NCI-H2196 treated with DMSO at 0.1 percent for 48 hours (cell line): ENCODE results near the gene TUNAR.

Experiments
- DNase-seq: peaks from one replicate; lab custom pipeline; 2025; ENCODE audit not compliant: unreplicated experiment; lab: John Stamatoyannopoulos, UW

Gene TUNAR

DNA sequence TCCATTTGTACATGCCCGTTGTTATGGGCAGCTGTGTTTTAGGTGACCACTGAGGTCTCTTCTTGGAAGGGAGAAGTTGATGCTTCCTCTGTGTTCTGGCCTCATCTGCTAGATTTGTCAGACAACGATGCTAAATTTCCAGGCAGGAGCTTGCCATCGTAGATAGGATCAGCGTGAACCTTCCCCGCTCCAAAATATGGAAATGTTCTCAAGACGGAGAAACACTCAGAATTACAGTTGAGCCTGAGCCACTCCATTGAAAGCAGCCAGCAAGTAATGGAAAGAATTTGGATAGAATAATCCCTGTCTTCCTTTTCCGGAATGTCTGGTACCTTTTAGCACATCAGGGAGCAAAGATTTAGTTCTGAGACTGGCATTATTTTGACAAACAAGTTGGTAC, 34.8 kb downstream of the TUNAR start:
- no peak for DNase-seq

DNA sequence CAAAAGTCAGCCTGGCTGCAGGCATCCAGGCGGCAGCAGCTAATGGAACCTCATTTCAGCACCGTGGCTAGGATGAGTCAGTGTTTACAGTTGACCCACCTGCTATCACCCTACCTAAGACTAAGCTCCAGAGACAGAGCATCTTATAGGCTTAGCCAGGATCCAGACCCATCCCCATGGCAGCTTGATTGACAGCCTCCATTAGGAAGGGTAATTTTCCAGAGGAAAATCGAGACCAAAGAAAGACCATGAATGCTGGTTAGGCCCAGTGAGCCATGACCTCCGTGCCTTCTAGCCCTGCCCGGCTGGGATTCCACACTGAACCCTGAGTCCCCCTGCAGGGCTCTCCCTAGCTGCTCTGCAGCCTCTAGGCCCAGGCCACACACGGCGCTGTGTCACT, 38.7 kb downstream of the TUNAR start:
- DNase-seq, result no peak

DNA sequence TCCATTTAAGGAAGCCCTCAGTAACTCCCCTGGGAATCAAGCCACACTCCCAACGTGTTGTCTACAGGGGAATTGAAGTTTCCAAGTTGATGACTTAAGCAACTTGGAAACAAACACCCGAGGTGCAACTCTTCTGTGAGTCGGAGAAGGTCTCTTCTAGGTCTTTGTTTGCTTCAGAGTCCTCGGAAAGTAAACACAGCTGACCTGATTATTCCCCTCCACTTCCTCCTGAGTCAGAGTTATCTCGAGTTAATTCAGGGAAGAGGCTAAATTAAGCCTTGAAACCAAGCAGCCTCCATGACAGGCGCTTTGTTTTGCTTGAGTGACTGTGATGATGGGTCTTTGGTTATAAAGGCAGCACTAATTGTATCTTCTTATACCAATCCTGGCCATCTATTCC, 41.8 kb downstream of the TUNAR start:
- DNase-seq, result peak; percentile 1

DNA sequence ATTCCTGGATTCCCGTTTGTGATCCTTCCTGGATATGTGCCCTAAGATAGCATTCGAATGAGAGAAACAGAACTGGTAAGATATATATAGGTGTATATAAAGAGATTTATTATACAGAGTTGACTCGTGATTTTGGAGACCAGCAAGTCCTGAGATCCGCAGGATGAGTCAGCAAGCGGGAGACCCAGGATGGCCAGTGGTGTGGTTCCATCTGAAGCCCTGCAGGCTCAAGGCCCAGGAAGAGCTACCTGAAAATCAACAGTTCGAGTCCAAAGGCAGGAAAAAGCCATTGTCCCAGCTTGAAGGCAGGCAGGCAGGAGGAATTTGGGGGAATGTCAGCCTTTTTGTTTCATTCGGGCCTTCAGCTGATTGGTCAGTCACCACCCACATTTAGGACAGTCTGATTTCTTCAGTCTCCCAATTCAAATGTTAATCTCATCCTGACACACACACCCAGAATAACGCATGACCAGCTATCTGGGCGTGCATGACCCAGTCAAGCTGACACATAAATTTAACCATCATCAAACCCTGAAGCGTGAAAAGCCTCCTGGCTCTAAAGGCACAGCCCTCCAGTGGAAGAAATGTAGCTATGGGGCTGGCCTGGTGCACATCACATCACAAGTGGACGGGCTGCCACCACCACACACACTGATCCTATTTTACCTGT, 44.3 kb downstream of the TUNAR start:
- DNase-seq, result no peak

DNA sequence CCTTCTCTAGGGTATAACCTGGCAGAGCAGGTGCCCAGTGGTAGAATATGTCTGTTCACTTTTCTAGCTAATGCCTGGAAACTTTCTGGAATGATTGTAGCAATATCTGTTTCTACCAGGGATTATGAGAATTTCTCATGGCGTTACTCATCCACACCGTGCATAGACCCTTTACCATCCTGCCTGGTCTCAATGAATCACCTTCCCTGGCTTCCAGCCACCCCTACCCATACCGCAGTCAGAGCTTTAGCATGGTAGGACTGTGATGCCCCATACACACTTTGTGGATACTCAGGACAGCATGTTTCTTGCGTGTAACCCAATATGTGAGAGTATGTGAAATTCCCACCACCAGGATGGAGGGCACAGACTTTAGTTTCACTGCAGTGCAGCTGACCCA, 45.4 kb downstream of the TUNAR start:
- DNase-seq, result no peak

DNA sequence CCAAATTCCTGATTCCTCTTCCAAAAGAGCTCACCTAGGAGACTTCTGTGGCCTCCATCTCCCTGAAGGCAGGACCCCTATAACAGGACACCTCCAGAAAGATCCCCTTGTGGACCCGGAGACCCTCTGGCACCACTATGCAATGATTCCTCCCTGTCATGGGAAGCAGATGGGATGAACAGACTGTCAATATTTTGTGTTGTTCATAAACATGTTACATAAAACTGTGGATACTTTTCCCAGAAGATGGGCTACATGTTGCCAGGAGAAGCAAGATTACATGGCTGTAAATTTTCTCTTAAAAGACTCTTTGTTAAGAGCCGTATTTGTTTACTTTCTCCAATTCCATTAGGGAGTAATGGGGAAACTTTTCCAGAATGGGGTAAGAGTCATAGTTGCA, 52.1 kb downstream of the TUNAR start:
- no peak for DNase-seq

DNA sequence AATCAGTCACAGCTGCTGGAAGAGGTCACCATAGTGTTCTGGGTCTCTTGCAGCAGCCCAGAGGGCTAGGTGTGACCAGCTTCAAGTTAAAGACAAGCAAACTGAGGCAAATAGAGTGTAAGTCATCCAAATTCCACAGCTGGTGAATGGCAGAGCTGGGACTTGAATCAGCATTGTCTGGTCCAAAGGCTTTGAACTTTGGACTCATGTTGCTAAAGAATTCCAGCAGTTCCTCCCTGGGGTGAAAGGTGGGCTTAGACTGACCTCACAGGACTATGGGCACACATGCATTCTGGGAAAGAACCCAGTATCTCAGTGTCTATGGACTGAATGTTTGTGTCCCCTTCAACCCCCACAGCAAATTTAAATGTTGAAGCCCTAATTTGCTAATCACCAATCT, 54.8 kb downstream of the TUNAR start:
- no peak for DNase-seq

DNA sequence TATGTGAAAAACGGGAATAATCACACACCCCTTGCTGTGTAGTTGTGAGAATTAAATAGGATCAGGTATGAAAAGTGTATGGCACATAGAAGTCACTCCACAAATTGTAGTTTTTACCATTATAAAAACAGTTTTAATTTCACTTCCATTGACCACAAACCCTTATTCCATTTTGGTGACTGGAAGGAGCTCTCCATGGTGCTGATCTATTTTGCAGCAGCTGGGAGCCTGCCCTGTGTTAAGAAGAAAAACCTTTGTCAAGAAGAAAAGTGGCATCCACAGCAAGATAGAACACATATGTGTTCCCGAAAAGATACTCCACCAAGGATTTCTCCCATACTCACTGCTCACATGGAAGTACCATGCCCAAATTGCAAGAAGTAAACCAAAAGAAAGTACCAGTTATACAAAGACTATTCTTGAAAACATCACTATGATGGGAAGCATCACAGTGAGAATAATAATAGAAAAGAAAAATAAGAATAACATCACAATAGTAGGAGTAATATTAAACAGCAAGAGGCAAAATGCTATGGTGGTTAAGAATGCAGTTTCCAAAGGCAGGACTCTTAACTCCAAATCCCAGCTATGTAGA, 58.7 kb downstream of the TUNAR start:
- no peak for DNase-seq

DNA sequence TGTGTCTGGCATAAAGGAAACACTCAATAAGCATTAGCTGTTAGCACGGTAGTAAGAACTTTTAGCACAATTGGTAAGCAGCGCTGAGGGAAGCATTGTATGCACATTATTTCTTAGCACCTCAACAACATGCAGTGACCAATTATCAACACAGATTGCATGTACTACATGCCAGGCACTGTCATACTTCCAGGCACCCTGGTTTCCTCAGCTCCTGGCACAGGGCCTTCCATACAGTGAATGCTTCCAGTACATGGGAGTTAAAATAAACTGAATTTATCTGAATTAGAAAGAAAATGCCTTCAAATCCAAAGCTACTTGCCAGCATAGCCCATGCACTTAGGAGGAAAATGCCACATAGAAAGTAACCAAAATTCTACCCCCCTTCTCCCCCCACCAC, 59.4 kb downstream of the TUNAR start:
- no peak for DNase-seq

DNA sequence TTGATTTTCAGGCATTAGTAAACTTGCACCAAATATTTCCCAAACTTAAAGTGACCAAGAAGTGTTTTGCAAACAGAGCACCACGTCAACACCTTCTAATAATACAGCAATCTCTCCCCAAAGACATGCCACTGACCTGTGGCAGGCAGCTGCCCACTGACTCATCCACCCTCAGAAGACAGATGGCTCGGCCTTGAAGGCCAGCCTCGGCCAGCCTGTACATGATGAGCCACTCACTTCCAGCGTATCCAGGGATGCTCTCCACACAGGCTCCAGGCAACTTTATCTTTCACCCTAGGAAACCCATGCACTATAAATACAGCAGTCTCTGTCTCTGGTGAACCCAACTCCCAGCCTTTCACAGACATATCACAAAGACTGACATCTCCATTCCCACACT, 62.7 kb downstream of the TUNAR start:
- no peak for DNase-seq

DNA sequence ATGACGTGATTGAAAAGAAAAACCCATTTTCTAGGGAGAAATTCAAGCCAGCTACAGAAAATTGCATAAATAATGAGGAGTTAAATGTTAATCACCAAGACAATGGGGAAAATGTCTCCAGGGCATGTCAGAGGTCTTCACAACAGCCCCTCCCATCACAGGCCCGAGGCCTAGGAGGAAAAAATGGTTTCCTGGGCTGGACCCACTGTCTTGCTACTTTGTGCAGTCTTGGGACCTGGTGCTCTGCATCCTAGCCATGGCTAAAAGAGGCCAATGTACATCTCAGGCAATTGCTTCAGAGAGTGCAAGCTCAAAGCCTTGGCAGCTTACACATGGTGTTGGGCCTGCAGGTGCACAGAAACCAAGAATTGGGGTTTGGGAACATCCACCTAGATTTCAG, 65.3 kb downstream of the TUNAR start:
- no peak for DNase-seq

DNA sequence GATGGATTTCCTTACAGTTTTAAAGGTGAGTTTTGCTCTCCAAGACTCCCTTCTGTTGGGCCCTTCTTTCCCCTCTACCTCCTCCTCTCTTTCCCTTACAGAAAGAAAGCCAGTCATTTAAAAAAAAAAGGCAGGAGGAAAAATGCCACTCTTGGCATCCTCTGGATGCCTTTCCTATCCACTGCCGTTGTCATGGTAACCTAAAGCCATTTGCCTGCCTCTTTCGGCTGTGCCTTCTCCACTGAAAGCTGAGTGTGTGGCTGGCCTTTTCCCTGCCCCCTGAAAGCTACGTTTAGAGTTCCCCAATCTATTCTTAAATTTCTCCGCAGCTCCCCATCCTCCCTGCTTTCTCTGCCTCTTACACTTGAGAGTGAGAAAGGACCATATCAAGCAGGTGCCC, 67.1 kb downstream of the TUNAR start:
- DNase-seq, result no peak

DNA sequence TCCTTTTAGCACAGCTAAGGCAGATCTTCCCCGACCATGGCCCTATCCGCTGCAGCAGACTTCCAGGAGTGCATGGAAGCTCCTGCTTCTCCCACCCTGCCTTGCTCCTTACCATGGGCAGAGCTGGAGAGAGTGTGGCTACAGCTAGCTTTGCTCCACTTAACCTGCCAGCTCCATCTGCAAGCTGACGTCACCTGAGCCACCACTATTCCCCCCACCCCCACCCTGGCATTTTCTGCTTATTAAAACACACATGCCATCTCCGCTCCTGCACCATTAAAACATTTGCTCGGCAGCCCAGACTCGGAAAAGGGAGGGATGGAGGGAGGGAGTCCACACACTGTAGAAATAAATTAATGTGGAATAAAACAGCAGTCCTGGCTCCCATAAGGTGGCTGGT, 67.8 kb downstream of the TUNAR start:
- no peak for DNase-seq

DNA sequence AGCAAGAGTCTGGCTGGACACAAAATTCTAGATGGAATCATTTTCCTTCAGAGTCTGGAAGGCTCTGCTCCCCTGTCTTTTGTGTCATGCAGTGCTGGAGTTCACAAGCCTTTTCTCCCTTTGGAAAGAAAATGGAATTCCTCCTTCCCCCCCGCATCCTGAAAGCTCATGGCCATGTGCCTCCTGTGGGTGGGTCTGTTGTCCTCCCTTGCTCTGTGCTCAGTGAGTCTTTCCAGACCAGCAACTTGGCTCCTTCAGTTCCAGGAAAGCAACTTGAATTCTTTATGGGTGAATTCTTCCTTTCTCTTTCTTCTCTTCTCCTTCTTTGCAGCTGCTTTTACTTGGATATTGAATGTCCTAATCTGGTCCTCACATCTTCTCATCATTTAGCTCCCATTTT, 70.2 kb downstream of the TUNAR start:
- DNase-seq, result no peak

DNA sequence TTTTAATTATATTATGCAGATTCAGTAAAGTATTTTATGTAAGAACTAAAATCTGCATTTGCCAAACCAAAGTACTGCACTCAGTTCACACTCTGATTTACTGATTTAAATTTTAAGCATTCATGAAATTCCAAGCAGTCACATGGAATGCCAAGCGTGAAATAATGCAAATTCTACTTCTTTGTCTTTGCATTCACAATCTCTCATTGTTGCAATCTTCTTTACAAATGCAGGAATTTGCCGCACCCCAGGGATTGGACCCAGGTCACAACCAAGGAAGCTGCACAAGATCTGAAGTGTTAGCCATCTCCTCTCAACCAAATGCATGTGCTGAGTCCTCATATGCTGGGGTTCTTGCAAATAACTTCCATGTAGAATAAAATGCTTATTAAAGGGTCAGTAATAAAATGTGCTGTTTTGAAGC, 71.9 kb downstream of the TUNAR start:
- no peak for DNase-seq

DNA sequence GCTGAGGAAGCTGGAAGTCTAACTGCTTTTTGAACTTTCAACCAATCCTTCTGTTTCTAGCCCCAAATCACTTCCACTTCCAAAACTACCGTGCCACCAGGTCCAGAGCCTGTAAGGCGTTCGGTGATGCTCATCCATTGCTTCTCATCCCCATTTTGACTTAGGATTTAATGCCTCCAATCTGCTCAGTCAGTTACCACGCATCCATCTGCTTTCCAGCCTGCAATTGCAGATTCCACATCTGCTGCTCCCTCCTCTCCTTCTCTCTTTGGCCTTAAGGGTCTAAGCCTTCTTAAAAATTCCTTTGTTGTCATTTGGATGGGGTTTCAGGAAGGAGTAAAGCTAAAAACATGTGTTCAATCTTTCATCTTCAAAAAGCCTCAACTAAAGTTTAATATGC, 74.7 kb downstream of the TUNAR start:
- DNase-seq, result no peak

DNA sequence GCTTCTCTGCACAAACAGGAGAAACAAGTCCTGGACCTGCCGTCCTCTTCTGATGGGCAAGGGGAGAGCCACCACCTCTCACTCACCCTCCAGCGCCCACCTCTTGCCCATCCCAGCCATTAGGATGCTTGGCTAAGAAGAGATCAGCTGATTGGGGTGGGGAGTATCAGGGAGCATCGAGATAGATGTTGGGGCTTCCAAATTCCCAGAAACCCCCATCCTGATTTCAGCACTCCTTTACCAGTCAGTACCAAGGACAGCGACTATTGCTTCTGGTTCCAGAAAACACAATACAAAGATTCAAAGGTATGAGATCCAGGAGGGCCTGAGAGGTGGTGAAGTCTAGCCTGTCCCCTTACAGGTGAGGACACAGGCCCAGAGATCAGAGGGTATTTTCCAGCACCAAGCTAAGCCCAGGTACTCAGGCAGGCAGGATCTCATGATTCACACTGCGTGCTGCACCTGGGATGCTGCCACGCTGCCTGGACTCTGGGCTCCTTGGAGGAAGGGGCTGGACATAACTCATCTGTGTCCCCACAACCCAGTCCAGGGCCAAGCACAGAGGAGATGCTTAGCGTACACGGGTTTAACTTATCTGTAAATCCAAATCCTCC, 76.6 kb downstream of the TUNAR start:
- no peak for DNase-seq

DNA sequence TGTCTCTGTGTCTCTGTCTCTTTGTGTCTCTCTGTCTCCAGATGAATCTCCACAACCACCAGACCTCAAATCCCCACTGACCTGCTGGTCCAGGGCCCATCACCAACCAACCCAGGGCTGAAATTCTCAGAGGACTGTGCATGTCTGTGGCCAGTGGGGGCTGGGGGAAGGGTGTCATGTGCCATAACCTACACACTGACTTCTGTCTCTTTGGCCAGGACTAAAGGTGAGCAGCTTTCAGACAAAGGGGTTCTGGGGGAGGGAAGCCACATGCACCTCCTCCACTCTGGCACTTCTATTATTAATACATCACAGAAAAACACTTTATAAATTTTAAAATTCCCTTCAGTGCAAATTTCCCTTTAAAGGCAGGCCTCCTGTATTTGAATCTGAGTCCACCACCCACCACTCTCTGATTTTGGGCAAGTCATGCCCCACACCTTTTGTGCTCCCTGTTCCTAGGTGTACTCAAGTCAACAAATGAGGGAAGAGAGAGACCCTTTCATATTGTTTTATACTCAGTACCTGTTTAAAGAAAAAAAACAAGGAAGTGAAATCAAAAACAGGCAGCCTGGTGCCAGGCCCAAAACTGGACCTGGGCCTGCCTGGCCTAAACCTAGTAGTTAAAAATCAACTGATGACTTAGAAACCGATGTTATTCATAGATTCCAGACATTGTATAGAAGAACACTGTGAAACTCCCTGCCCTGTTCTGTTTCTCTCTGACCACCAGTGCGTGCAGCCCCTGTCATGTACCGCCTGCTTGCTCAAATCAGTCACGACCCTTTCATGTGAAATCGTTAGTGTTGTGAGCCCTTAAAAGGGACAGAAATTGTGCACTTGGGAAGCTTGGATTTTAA, 80.2 kb downstream of the TUNAR start:
- no peak for DNase-seq

DNA sequence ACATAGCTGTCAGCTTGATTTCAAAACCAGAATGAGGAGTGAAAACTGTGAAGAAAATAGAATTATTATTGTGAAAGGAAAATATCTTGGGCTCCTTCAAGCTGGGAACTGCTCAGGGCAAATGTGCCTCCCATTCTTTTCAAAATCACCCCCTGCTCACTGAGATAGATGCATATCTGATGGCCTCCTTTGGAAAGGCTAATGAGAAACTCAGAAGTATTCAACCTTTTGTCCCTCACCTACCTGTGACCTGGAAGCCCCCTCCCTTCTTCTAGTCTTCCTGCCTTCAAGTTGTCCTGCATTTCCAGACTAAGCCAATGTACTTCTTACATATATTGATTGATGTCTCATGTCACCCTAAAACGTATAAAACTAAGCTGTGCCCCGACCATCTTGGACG, 81.5 kb downstream of the TUNAR start:
- no peak for DNase-seq

DNA sequence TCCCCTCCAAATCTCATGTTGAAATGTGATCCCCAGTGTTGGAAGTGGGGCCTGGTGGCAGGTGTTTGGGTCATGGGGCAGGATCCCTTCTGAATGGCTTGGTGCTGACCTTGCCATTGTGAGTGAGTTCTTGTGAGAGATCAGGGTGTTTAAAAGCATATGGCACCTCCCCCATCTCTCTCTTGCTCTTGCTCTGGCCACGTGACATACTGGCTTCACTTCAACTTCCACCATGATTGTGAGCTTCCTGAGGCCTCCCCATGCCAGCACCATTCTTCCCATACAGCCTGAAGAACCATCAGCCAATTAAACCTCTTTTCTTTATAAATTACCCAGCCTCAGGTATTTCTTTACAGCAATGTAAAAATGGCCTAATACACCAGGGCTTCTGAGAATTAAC, 82.7 kb downstream of the TUNAR start:
- DNase-seq, result no peak

DNA sequence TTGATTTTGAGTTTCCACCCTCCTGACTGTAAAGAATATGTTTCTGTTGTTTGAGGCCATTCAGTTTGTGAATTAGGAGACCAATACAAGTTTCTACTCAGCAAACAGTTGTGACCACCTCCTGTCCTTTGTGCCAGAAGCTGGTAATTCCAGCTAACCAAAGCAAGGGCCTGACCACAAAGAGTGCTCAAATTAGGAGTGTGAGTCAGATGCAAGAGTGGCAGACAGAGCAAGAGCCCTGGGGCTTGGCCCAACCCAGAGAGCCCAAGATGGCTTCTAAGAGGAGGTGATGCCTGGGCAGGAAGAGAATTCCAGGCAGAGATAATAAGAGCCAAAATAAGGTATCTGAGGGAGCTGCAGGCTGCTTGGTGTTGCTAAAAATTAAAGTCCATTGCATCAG, 84.8 kb downstream of the TUNAR start:
- no peak for DNase-seq

DNA sequence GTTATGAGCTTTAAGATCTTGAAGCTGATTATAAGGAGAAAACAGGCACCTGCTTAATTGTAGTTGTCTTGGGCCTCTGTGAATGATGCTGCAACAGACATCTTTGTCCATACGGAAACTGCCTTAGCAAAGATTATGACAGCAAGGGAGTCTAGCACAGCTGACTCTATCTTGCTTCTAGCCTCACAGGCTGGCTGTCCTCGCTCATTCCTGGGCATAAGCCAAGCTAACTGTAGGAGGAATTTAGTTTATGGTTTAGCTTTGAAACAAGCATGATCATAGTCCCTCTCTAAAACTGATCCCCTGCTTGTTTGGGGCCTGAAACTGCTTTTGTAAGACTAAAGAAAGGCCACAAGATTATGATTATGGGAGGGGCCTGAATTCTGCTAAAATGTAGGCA, 88.3 kb downstream of the TUNAR start:
- no peak for DNase-seq
